ENCODE measurements around the gene ZNFX1. TPM values are rescaled to one million over a fixed set of nuclear protein-coding genes. Genes with fewer than 3 reads are reported as not detected.
A peak's percentile ranks its signal among the peaks of the same experiment; 100 is the strongest.

The ZNFX1 gene
- total RNA-seq, 2 experiments from 2014 or later, result 64.2 to 66.6 TPM

DNA sequence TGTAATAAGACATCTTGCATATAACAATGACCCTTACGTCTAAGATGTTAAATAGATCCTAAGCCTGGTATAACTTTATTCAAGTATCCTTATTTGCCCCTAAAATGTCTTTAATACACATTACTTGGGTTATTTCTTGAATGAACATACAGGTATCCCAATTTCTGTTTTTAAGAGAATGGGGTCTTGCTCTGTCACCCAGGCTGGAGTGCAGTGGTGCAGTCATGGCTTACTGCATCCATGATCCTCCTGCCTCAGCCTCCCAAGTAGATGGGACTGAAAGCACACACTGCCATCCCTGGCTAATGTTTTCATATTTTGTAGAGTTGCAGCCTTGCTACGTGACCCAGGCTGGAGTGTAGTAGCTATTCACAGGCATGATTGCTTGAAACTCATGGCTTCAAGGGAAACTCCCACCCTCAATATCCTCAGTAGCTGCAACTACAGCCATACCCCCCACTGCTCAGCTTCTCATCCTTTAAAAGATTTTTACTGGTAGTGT lies 10.4 kb upstream of the ZNFX1 start:
- ATAC-seq (ENCODE audit: low read depth) (no peak), DNase-seq (no peak)
- Mint-ChIP-seq H3K4me1 (peaks cover 41% of the 10 kb centered on the region), H3K9me3 (peaks cover 32% of the 10 kb centered on the region), H3K27me3 (no peaks in the 10 kb centered on the region), H3K4me3 (no peak overlapping the region), H3K36me3 (peaks cover 94% of the 10 kb centered on the region), H3K27ac (no peak overlapping the region)
- POLR2A ChIA-PET, result interaction anchor here (1.3 to 2.3 kb wide), 3 partner anchors 9 to 12 kb away, joined by 4 to 12 read pairs (median 5); partner anchors contain the start of gene ZNFX1

DNA sequence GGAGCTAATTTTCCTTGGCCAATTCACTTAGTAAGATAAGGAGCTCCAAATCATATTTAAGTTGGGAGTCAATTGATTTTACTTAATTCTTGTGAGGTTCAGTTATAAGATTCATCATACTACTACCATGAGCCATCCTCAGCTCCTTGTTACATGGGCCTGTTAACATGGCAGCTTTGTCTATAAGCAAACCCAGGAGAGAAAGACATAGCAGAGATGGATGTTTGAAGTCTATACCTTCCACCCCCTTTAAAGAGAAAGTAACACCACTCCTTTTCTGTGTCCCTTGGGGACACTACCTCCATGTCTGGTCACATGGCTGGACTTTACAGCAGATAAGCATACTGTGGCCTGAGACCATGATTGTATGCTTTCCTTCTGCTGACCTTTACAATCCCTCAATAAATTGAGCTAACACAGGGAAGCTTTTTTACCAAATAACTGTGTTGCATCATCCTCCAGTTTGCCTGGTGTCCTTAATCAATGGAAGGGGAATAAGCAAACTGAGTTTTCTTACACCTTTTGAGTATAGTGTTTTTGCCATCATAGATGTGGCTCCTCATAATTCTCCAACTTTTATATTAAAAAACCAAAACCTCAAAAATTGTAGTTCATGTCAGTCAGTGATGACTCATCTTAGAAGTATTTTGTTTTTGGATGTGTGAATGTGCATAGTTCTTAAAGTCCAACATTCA lies 9.8 kb upstream of the ZNFX1 start:
- no peaks in the 10 kb centered on the region for H3K27me3 Mint-ChIP-seq
- ATAC-seq (ENCODE audit: low read depth) (no peak), DNase-seq (no peak)
- peaks cover 35% of the 10 kb centered on the region for H3K9me3 Mint-ChIP-seq
- no peak overlapping the region for H3K27ac Mint-ChIP-seq
- peaks cover 94% of the 10 kb centered on the region for H3K36me3 Mint-ChIP-seq
- POLR2A ChIA-PET, result interaction anchor here (0.5 to 2.3 kb wide), 6 partner anchors 10 to 20 kb away, joined by 3 to 12 read pairs (median 6); partner anchors contain the start of gene ZNFX1
- no peak overlapping the region for H3K4me3 Mint-ChIP-seq
- H3K4me1 Mint-ChIP-seq, result peaks cover 46% of the 10 kb centered on the region

DNA sequence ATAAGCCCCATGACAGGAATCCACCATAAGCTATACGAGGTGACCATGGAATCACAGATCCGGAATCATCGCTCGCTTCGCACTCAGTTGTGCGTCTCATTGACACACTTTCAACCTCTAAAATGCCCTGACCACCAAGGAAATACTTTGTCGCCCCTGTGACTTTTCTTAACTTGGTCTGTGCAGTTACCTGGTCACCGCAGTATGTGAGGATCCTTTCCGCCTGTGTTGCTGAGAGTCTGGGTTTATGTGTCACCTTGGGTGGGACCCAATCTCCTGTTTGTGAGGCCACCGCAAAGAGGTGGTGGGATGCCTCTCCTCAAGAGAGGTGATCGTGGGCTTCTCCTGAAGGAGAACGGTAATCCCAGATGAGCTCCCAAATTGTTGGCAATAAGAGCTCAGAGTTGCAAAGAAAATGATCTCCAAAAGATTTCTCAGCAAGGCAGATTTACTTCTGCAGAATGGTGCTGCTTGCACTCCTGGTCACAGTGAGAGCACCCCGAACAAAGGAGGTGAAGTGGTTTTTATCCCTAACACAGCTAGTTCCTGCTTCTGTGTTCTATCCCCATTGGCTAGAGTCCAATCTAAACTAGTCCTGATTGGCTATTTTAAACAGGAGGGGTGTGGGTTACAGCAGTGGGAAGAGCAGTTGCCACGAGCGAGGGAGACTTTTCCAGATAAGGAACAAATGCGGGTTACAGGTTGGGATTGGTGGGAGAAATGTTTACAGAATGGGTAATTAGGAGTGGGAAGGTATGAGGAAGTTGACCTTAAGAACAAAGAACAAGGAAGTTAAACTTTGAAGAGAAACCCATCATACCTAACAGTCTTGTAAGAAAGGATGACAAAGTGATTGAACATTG lies 9.1 kb upstream of the ZNFX1 start:
- H3K36me3 Mint-ChIP-seq, result peaks cover 95% of the 10 kb centered on the region
- peaks cover 35% of the 10 kb centered on the region for H3K9me3 Mint-ChIP-seq
- H3K27ac Mint-ChIP-seq, result peak overlapping the region; percentile 32
- no peaks in the 10 kb centered on the region for H3K27me3 Mint-ChIP-seq
- peaks cover 54% of the 10 kb centered on the region for H3K4me1 Mint-ChIP-seq
- POLR2A ChIA-PET, result interaction anchor here (0.6 to 2.3 kb wide), 5 partner anchors 9 to 16 kb away, joined by 3 to 12 read pairs (median 5); partner anchors contain the start of gene ZNFX1
- H3K4me3 Mint-ChIP-seq, result peak overlapping the region; percentile 14
- DNase-seq (no peak), ATAC-seq (ENCODE audit: low read depth) (no peak)

DNA sequence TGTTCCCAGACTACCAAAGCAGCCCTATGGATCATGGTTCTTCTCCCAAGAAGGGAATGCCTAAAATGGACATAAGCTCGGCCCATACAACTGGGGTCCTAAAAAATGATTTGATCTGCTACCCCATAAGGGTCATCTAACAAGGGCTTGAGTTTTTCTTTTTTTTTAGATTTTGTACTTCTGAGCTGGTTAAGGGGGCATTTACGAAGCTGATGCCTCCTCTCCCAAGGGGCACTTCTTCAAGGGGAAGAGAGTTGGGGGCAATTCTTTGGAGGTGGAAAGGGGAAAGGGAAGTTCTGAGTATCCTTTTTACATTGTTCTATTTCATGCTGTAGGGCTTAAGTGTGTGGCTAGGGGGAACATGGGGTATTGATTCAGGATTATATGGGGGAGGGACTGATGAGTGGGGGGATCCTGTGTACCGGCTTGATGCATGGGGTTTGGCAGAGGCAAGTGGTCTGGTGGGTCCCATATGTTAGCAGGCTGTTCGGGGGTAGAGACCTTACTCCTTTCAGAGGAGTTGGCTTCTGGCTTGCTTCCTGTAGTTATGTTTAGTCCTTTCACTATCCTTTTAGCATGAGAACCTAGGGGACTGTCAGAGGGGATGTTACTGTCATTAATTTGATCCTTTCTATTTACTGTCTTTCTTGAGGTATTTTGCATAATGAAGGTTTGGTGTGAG lies 8.1 kb upstream of the ZNFX1 start:
- no peaks in the 10 kb centered on the region for H3K27me3 Mint-ChIP-seq
- peaks cover 60% of the 10 kb centered on the region for H3K4me1 Mint-ChIP-seq
- H3K4me3 Mint-ChIP-seq, result peak overlapping the region; percentile 47
- peak overlapping the region; percentile 50 for H3K27ac Mint-ChIP-seq
- H3K9me3 Mint-ChIP-seq, result peaks cover 42% of the 10 kb centered on the region
- POLR2A ChIA-PET, result no interaction called here
- DNase-seq (no peak), ATAC-seq (ENCODE audit: low read depth) (no peak)
- peaks cover 97% of the 10 kb centered on the region for H3K36me3 Mint-ChIP-seq

DNA sequence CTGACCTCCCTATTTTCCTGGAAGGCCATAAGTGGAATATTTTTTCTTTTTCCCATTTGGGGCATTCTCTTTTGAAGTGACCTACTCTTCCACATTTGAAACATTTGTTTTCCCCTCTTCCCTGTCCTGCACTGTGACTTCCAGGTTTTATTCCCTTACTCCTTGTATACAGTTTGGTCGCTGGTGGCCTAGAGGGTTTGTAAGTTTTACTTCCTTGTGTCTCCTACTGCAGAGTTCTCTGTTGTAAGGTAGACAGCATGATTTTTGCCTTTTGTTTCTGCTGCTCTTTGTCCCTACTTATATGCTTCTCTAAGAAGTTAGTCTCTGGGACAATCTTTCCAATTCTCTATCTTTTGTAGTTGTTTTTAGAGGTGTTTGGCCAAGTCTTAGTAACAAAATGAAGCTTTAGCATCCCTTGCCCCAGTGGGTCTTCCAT lies 7.4 kb upstream of the ZNFX1 start:
- peak overlapping the region; percentile 50 for H3K27ac Mint-ChIP-seq
- no peak for ATAC-seq (ENCODE audit: low read depth)
- H3K4me1 Mint-ChIP-seq, result peaks cover 65% of the 10 kb centered on the region
- peaks cover 47% of the 10 kb centered on the region for H3K9me3 Mint-ChIP-seq
- peaks cover 99% of the 10 kb centered on the region for H3K36me3 Mint-ChIP-seq
- H3K4me3 Mint-ChIP-seq, result peak overlapping the region; percentile 7
- POLR2A ChIA-PET, result no interaction called here
- no peak for DNase-seq
- no peaks in the 10 kb centered on the region for H3K27me3 Mint-ChIP-seq

DNA sequence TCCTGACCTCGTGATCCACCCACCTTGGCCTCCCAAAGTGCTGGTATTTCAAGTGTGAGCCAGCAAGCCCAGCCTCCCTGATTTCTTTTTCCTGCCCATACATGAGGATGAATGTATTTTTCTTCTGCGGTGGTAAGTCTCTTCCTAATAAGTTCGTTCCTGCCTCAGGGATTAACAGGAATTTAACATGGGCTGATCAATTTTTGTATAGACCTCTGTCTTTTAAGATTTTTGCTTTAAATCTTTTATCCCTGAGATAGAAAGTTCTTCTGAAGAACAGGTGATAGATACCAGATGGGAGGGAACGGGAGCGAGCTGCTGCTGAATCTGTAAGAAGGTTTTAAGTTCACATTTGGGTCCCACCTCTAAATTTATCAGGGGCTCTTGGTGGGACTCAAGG lies 7.0 kb upstream of the ZNFX1 start:
- no peak for DNase-seq
- Mint-ChIP-seq H3K27me3 (no peaks in the 10 kb centered on the region), H3K9me3 (peaks cover 49% of the 10 kb centered on the region), H3K36me3 (peaks cover 99% of the 10 kb centered on the region), H3K4me1 (peaks cover 68% of the 10 kb centered on the region), H3K27ac (no peak overlapping the region), H3K4me3 (peak overlapping the region; percentile 99)
- POLR2A ChIA-PET, result no interaction called here
- no peak for ATAC-seq (ENCODE audit: low read depth)

DNA sequence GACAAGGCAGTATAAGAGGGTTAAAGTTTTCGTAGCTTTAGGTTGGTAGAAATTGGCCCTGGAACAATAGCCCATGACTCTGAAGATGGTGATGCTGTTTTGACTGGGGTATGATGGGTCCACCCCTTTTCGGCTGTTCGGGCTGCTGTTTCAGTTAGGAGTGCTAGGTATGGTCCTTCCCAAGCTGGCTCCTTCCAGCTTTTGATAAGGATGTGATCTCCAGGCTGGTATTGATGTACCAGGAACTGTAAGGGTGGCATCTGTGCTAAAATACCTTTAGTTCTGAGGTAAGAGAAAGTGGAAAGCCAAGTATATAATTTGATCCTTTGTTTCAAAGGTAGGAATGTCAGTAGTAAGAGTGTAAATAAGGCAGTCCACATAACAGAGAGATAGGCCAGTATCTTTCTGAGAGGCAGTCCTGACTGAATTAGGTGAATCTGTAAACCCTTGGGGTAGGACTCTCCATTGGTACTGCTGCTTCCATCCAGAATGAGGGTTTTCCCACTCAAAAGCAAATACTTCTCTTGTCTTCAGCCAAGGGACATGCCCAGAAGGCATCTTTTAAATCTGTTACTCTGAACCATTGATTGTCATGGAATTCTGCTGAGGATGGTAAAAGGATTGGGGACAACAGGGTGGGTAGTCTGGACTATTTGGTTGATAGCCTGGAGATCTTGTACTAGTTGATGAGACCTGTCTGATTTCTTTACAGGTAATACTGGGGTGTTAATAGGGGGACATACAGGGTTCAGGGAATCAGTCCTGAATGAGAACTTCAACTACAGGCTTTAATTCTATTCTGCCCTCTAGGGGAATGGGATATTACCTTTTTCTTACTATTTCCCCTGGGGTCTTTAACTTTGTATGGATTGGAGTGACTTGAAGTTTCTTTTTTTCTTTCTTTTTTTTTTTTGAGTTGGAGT lies 6.1 kb upstream of the ZNFX1 start:
- ATAC-seq (ENCODE audit: low read depth) (no peak), DNase-seq (no peak)
- Mint-ChIP-seq H3K9me3 (peaks cover 49% of the 10 kb centered on the region), H3K4me1 (peaks cover 71% of the 10 kb centered on the region), H3K27me3 (no peaks in the 10 kb centered on the region), H3K36me3 (peaks cover 99% of the 10 kb centered on the region), H3K4me3 (peak overlapping the region; percentile 99), H3K27ac (peak overlapping the region; percentile 24)
- POLR2A ChIA-PET, result interaction anchor here (2.0 to 2.3 kb wide), 2 partner anchors 8 to 18 kb away, joined by 6 to 7 read pairs; no protein-coding TSS in a partner anchor

DNA sequence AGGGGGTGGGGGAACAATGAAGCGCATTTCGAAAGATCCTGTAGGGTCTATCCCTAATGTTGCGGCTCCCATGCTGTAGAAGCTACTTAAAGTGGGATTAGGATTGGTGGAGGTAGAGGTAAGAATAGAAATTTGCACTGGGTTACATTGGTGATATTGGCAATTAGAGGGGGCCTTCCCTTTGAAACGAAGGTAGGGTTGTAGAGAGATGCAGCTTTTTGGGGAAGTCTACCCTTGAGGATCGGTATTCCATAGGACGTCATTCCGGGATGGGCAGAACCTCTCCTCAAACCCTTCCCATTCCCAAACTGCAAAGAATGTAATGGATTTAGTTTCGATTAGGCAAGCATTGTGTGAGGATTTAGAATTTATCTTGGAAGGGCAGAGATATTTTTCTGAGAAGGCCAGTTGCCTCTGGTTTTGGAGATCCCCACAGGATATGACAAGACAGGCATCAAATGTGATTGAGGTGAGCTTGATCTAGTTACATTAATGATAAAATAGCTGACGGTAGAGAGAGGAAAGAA lies 5.4 kb upstream of the ZNFX1 start:
- ATAC-seq (ENCODE audit: low read depth) (no peak), DNase-seq (no peak)
- Mint-ChIP-seq H3K4me3 (peak overlapping the region; percentile 99), H3K27ac (peak overlapping the region; percentile 24), H3K27me3 (no peaks in the 10 kb centered on the region), H3K36me3 (peaks cover 99% of the 10 kb centered on the region), H3K4me1 (peaks cover 71% of the 10 kb centered on the region), H3K9me3 (peaks cover 49% of the 10 kb centered on the region)
- POLR2A ChIA-PET, result interaction anchor here (2.0 to 2.3 kb wide), 2 partner anchors 8 to 19 kb away, joined by 6 to 7 read pairs; no protein-coding TSS in a partner anchor

DNA sequence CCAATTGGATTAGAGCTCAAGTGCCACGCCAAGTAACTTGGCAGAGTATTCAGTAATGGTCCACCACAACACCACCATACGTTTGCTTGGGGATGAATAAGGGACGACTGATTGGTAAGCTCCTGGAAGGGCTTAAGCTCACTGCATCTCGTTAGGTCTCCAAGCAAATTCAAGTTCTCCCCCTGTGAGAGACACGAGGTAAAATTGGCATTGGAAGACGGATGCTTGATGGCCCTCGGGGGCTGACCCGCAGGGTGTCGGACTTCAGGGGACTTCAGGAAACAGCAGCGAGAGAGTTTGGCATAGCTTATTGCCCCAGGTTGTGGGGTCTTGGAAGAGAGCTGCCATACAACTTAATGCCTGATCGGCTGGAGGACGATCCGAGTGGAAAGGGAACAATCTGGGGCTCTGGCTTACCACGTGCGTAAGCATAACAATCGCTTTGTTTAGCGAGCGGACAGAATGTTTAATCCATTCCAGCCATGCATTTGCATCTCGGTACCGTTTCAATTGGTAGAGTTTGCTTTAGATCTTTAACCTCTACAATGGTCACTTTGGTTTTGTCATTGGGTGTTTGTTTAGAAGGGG lies 4.8 kb upstream of the ZNFX1 start:
- Mint-ChIP-seq H3K4me3 (peak overlapping the region; percentile 99), H3K9me3 (peaks cover 49% of the 10 kb centered on the region), H3K36me3 (peaks cover 93% of the 10 kb centered on the region), H3K4me1 (peaks cover 69% of the 10 kb centered on the region), H3K27me3 (no peaks in the 10 kb centered on the region), H3K27ac (peak overlapping the region; percentile 24)
- POLR2A ChIA-PET, result interaction anchor here (1.1 to 2.3 kb wide), 3 partner anchors 9 to 35 kb away, joined by 3 to 7 read pairs (median 6); no protein-coding TSS in a partner anchor
- no peak for ATAC-seq (ENCODE audit: low read depth)
- no peak for DNase-seq

DNA sequence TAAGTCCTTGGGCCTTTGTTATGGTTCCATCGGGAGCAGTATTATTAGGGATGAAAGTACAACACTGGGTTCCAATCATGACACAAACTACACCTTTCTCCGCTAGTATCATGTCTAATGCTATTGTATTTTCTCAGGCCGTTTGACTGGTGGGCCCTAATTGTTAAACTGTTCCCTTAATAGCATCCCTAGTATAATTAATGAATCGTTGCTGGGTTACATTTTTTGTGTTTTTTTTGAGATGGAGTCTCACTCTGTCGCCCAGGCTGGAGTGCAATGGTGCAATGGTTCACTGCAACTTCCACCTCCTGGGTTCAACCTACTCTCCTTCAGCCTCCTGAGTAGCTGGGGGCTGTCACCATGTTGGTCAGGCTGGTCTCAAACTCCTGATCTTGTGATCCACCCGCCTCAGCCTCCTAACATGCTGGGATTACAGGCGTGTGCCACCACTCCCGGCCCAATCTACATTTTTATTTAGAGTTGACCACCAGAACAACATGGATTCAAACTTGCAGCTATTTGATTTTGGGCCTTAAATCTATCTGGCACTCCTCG lies 4.1 kb upstream of the ZNFX1 start:
- DNase-seq (no peak), ATAC-seq (ENCODE audit: low read depth) (no peak)
- Mint-ChIP-seq H3K36me3 (peaks cover 88% of the 10 kb centered on the region), H3K9me3 (peaks cover 43% of the 10 kb centered on the region), H3K4me3 (peak overlapping the region; percentile 99), H3K4me1 (peaks cover 65% of the 10 kb centered on the region), H3K27me3 (no peaks in the 10 kb centered on the region), H3K27ac (peak overlapping the region; percentile 3)
- POLR2A ChIA-PET, result interaction anchor here (1.1 to 2.3 kb wide), 3 partner anchors 10 to 34 kb away, joined by 3 to 7 read pairs (median 6); no protein-coding TSS in a partner anchor
